HG03442 (cell line): Measurements from ENCODE around the gene MAPT.
"Not testable (repeated sequence)": the region's sequence is repeated elsewhere in the genome, so short reads cannot be mapped to it uniquely, and the experiment has no call there.

ENCODE experiments used
- ATAC-seq: cut with Tn5 transposase; IDR thresholded peaks from one replicate; pipeline ENCODE4 v1.9.1; 2021; ENCODE audit warnings: mild to moderate bottlenecking, moderate library complexity; ENCODE audit not compliant: unreplicated experiment

The MAPT gene

DNA sequence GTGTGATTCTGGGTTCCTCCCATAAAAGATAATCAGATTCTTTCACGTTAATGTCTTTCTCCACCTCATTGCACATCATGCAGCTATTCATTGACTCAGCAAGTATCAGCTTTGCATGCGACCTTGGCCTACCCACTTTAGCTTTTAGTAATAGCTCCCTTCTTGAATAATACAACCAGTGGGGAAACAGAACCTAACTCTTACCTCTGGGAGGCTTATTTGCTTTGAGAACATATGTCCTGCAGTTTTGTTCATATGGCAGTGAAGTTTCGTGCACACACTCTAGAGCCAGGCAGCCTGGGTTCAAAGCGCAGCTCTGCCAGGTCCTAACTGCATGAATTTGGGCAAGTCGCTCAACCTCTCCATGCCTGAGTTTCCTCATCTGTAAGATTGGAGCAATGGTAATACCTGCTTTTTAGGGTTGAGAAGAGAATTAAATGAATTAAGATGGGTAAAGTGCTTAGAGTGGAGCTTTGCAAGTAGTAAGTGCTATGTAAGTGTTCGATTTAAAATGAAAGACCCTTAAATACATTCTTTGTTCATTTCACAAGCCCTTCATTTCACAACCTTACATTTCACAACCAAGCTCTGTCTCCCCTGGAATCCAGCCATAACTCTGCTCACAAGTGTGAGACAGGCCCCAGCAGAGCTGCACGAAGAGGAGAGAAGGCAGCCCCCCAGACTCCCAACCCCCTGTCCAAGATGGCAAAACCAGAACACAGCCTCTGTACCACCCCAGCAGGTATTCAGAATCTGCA is 29.3 kb downstream of the MAPT start:
- ATAC-seq = no peak

DNA sequence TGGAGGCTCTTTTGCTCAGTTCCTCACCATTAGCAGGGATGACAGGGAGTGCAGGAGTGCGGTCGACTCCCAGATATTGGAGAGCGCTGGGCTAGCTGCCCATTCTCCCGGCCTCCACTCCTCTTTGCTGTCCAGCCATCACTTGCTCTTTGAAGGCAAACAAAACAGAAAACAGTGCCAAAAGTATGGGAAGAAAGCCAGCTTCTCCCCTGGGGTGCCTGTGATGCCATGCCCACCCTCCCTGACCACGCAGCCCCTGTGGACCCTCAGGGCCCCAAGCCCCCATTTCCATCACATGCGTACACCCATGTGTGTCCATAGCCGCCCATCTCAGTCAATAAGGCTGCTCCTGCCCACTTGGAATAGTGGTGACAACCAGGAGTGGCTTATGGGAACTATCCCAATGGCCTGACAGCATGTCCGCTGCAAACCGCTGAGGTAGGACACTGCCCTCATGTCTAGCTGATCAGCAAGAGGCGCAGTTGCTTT is 30.0 kb downstream of the MAPT start:
- ATAC-seq = no peak

DNA sequence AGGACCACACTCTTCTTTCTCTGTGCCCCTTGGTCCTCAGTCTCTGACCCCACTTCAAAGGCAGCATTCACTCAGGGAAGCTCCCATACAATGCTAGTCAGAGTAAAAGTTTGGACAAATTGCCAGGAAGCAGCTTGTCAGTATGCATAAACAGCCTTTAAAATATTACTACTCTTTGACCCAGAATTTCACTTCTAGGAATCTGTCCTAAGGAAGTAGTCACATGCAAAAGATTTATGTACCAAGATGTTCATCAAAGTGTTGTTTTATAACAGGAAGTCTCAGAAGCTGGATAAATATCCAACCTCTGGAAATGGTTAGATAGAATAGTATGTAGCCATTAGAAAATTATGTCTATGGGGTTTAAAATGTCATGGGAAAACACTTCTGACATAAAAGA is 31.0 kb downstream of the MAPT start:
- no peak for ATAC-seq

DNA sequence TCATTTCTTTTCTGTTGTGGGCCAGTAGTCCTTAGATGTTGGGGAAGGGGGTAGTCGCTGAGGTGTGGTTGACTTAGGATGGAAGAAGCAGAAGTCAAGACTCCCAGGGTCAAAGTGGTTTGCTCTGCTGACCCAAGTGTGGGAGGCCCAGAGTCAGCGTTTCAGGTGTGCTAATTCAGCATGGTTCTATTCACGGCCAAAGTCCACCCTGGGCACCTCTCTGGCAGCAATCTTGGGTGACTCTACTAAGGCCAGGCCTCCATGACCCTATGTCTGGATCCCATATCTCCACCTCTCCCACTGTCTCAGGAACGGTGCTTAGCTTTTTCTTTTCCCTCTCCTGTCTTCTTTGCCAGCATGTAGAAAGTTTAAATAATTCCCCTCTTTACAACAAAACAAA is 32.9 kb downstream of the MAPT start:
- no peak for ATAC-seq

DNA sequence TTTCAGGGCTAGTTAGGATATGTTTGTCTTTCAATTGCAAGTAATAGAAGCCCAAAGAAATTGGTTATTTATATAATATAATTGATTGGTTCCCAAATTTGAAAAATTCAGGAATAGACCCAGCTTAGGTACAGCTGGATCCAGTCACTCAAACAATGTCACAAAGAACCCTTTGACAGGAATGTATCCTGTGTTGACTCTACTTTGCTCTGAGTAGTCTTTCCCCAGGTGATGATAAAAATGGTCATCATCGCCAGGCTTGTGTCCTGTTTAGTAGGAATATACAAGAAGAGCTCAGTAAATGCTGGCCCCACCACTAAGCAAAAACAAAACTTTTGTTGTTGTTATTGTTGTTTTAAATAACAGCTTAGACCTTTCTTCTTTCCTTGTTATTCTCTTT is 35.0 kb downstream of the MAPT start:
- ATAC-seq = no peak

DNA sequence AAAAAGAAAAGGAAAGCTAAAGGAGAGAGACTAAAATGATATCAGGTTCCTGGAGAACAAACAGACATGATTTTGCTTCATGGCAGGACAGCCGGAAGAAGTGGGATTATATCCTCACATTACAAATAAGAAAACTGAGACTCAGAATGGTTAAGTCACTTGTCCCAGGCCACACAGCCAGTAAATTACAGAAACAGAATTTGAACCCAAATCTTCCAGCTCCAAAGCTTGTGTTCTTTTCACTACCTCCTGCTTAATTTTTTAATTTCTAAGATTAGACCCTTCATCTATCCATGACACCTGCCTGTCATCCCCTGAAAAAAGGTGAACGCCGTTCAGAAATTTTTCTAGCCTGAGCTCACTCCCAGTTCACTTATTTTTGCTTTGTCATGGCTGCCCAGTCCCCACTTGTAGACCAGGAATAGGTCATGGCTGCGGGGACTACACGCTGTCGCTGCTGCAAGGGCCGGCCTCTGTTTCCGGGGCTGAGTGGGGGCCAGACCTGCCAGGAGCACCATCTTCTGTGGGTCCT is 36.1 kb downstream of the MAPT start:
- ATAC-seq = no peak

DNA sequence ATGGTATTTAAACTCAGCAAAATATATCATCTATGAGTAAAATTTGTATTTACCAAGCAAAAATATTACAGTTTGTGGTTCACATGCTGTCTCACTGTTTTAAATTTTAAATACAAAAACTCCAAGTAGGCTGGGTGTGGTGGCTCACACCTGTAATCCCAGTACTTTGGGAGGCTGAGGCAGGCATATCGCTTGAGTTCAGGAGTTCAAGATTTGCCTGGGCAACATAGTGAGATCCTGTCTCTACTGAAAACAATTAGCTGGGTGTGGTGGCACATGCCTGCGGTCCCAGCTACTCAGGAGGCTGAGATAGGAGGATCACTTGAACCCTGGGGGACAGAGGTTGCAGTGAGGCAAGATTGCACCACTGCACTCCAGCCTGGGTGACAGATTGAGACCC is 37.3 kb downstream of the MAPT start:
- no peak for ATAC-seq

DNA sequence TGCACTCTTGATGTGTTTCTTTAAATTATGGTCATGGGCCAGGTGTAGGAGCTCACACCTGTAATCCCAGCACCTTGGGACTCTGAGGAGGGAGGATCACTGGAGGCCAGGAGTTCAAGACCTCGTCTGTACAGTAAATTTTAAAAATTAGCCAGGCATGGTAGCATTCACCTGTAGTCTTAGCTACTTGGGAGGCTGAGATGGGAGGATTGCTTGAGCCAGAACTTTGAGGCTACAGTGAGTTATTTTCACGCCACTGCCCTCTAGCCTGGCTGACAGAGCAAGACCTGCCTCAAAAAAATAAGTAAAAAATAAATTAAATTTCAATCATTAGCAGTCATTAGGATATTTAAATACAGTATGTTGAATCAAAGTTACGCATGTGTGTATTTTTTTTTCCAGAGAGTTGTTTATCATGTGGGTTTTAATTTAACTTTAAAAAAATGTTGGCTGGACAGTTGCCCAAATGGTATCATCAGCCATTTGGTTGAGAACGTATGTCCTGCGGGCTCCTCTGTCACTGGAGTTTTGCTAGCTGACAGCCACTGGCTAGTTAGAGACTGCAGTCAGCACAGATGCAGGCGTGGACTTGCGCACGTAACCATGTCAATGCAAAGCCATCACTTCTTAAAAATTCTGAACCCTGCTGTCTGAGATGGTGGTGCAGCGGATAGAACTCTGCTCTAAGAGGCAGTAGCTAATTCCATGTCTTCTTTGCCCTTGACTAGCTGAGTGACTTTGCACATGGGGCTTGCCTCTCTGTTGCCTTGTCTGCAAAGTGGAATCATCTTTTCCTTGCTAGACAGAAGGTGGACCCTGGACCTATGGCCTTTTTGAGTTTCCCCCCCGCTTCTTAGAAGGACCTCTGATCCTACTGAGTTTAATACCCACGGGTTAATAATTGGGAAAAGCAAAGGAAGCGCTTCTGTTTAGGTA is 40.0 kb downstream of the MAPT start:
- ATAC-seq = no peak

DNA sequence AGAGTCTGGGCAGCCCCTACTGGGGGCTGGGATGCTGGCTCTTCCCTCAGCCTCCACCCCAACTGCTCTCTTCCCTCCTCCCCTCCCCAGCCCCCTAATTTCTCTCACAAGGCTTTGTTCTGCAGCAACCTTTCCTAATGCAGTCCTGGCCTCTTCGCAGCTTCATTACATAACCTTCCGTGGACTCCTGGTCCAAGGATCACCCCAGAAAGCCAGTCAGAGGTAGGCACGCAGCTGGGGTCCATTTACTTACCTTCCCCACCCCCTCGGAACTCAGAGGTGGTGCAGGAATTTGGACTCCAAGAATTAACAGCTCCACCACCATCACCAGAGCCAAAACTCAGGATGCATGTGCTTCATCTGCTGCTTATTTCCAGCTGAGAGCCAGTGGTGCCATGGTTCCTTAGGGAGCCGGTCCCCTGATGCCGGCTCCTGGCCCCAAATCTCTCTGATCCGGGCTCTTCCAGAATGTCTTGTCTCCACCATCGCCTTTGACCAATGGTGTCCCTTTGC is 40.9 kb downstream of the MAPT start:
- no peak for ATAC-seq

DNA sequence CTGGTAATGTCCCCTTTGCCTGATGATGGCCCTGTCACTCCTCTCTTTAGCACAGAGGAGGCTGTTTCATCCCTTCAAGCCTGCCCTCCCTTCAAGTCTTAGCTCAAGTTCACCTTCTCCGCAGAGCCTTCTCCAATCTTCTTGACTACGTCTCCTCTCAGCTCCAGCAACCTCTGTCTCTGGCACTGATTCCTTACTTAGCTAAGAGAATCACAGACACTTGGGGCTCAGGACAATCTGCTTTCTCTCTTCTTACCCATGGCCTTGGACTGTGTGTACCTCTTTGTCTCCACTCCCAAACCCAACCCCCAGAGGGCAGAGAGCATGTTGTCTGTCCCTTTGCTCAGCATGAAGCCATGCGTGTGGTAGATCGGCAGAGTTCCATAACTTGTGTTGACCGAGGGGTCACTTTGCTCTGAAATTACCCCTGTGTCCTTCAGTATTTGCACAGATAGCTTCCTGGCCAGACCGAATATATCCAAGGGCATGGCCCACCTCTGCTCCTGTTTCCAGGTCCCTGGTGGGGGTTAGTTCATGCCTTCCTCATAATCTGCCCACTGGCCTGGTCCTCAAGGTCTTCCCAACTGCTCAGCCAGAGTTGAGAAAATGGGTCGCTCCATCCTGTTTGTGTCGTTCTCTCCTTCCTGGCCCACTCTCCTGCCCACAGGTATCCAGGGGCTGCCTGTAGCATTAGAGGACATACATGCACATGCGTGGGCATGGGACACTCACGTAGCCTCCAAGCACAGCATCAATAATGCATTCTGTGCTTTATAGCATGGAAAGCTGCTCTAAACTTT is 41.6 kb downstream of the MAPT start:
- no peak for ATAC-seq

DNA sequence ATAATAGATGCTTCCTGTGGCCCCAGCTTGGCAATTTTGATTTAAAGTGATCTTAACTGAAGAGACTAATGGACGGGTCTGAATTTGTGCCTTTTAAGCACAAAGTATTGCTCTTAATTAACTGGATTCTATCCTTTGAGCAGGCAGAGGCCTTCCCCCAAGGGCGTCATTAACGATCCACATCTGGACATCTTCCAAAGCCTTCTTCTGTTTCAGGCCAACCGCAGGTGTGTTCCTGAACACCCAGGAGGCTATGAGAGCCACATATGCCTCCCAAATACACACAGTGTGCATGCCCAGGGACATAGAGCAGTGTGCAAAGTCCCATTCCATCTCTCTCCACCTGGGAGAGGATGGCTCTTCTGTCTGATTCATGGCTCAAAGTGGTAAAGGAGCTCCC is 42.3 kb downstream of the MAPT start:
- ATAC-seq = no peak

DNA sequence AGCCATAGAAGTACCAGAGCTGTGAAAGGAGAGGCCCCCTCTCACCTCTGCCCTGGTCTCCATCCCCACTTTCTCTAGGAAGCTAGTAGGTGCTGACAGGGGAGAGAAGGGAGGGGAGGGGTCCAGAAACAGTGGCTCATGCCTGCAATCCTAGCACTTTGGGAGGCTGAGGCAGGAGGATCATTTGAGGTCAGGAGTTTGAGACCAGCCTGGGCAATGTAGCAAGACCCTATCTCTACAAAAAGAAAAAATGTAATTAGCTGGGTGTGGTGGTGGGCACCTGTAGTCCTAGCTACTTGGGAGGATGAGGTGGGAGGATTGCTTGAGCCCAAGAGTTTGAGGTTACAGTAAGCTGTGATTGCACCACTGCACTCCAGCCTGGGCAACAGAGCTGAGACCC is 42.8 kb downstream of the MAPT start:
- not testable (repeated sequence) for ATAC-seq

DNA sequence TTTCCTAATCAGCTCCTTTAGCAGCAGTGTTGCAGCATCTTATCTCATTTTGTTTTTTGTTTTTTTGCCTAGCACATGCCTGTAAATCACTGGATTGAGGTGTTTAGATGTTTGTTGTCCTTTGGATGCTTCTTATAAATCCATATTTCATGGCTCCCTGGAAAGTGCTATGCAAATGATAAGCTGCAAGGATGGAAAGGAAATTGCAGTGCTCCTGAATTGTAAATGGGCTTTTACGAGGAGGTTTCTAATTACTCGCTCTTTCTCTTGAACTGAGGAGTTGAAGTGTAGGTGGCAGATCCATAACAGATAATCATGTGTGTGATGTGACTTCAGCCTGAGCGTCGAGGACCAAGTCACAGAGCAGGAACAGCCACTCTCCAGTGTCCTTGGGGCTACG is 45.0 kb downstream of the MAPT start:
- ATAC-seq = no peak

DNA sequence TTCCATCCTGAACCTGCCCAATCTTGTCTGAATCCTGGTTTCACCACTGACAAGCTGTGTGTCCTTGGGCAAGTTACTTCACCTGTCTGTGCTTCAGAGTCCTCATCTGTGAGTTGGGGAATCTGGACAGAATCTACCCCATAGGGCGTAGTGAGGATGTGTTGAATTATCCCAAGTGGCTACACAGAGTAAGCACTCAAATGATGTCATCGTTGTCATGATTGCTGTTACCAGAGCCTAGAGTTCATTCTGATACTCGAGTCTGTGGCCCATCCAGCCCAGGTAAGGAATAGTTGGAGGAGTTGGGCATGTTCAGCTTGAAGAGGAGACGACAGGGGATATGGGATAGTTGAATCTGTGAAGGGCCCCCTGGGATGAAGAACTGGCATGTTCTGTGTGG is 45.9 kb downstream of the MAPT start:
- ATAC-seq = no peak

DNA sequence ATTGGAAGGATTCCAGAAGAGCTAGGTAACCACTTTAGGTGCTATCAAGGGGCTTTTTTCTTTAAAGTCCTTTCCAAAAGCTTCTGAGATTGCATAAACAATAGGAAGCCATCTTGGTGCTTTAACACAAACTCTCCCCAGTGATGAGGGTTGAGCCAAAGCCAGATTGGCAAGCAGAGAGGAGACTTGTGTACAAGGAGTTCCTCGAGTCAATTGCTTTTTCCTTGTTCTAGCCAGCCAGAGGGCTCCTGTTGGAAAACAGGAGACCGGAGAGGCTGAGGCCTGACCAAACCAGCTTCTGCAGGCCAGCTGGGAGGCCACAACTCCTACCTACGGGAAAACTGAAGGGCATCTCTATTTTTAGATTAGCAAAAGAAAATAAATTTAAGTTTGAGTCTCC is 46.5 kb downstream of the MAPT start:
- no peak for ATAC-seq

DNA sequence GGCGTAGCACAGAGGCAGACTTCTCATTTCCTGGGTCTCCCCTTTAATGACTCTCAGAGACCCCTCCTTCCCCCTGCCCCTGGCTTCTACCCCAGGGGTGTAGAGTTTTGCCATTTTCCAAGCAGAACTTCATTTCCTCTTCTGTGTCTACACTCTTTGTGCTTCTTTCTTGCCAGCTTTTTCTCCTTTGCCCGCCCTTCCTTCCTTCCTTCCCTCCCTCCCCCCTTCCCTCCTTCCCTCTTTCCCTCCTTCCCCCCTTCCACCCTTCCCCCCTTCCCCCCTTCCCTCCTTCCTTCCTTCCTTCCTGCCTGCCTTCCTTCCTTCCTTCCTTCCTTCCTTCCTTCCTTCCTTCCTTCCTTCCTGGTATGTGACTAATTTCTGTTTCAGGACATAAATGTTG is 47.0 kb downstream of the MAPT start:
- ATAC-seq = no peak

DNA sequence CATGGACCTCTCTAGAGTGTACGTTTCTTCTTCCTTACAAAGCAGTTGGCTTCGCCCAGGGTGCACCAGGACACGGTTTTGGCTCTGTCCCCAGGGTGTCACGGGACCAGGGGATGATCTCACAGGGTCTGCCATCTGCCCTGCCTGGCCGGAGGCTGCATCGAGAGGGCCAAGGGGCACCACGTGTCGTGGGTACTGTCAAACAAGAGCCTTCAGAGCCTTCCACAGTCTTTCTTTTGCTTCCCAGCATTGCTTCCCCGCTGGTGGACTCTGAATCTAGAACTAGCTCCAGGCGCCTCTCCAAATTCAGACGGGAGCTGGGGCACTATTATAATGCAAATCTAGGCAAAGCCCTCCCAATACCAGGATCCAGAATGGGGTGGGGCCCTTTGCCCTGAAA is 47.9 kb downstream of the MAPT start:
- ATAC-seq = no peak

DNA sequence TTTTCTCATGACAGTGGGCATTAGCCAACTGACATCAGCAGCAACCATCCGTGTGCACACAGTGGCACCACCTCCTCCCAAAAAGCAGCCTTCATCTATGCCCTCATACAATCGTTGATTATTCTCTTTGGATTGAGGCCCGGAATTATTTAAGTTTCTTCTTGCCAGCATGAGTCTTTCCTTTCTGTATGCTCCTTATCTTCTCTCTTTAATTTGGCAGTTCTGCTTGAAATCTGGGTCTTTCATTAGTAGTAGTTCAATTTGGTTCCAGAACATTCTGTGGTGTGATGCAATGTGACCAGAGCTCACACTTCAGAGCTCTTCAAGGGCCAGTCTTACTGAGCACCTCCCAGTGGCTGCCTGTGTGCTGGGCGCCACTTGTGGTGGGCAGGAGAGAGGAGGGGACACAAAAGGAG is 52.5 kb downstream of the MAPT start:
- ATAC-seq = no peak

DNA sequence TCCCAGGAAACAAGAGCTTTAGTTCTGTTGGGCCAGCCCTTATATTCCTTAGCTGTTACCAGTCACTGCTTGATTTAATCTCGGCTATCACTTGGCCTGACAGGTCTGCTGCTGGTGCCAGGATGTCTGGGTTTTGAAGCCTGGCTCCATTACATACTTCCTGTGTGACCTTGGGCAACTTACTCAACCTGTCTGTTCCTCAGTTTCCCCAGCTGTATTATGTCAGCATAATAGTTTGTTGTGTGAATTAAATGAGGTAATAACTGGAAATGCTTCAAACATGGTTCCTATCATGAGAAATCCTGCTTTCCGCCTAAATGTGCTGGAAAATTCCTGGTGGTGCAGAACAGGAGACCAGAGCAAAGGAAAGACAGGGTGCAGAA is 54.1 kb downstream of the MAPT start:
- ATAC-seq = no peak

DNA sequence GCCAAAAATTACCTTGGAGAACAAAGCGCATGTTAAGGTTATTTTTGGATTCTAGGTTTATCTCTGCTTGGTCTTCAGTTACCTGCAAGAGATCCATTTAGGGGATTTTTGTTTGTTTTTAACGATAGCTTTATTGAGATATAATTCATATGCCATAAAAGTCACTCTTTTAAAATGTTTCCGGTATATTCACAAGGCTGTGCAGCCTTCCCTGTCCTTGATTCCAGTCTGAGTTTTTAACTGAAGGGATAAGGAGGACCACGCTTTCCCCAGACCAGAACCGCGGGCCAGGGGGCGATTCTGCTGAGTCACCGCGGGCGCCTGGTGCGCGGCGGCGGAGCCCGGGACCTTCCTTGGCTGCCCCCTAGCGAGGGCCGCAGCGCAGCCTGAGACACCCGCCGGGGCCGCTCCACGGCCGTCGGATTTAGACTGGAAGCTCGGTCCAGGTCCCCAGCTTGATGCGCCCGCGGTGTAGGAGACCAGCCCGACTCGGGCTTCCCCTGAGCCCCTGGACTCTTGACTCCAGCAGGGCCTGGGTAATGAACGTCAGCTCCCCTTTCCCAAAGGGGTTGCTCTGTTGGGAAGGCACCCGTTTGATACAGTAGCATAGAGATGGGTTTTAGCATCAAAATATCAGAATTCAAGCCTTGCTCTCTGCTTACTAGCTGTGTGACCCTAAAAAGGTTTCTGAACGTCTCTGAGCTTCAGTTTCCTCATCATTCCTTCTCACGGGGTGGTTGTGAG is 54.7 kb downstream of the MAPT start:
- ATAC-seq = no peak
